Karpas-422 (cell line): Measurements from ENCODE around the gene C1D. TPM values are rescaled to one million over a fixed set of nuclear protein-coding genes. Genes with fewer than 3 reads are reported as not detected.
"Not testable (repeated sequence)": the region's sequence is repeated elsewhere in the genome, so short reads cannot be mapped to it uniquely, and the experiment has no call there.

ENCODE experiments used
- DNase-seq: peaks from one replicate; pipeline ENCODE4 v3.0.0-alpha.2; 2015
- H2AFZ ChIP-seq: fragments of 200-600 bp; sonication (generic); 2 replicates; pipeline ENCODE4 v1.6.1; 2014; ENCODE audit warnings: antibody characterized with exemption, low read length, mixed read lengths
- H3K27ac ChIP-seq: fragments of 200-600 bp; sonication (generic); 2 replicates; pipeline ENCODE4 v1.5.1; 2014; ENCODE audit warnings: mild to moderate bottlenecking, low read length, moderate library complexity
- H3K27me3 ChIP-seq: fragments of 200-600 bp; sonication (generic); 2 replicates; pipeline ENCODE4 v1.6.1; 2014; ENCODE audit warnings: low read length, mixed read lengths
- H3K36me3 ChIP-seq: fragments of 200-600 bp; sonication (generic); 2 replicates; pipeline ENCODE4 v1.6.1; 2014; ENCODE audit warnings: low read length, mixed read lengths; ENCODE audit not compliant: insufficient read depth
- H3K4me1 ChIP-seq: fragments of 200-600 bp; sonication (generic); 2 replicates; pipeline ENCODE4 v1.6.1; 2014; ENCODE audit warnings: mild to moderate bottlenecking, low read length, mixed read lengths
- H3K4me2 ChIP-seq: fragments of 200-600 bp; sonication (generic); 2 replicates; pipeline ENCODE4 v1.6.1; 2014; ENCODE audit warnings: low read length, low read depth, mild to moderate bottlenecking; ENCODE audit not compliant: poor library complexity, severe bottlenecking
- H3K4me3 ChIP-seq: fragments of 200-600 bp; sonication (generic); 2 replicates; pipeline ENCODE4 v1.5.1; 2014; ENCODE audit warnings: mild to moderate bottlenecking, antibody characterized with exemption, low read length, mixed read lengths
- H3K79me2 ChIP-seq: fragments of 200-600 bp; sonication (generic); 2 replicates; pipeline ENCODE4 v1.6.1; 2014; ENCODE audit warnings: mild to moderate bottlenecking, low read length, mixed read lengths
- H3K9ac ChIP-seq: fragments of 200-600 bp; sonication (generic); 2 replicates; pipeline ENCODE4 v1.6.0; 2014; ENCODE audit warnings: low read length
- H3K9me2 ChIP-seq: fragments of 200-600 bp; sonication (generic), shearing (Covaris generic); replicated peaks from 2 replicates; pipeline ENCODE4 v1.6.0; 2014; ENCODE audit warnings: mild to moderate bottlenecking, low read length, moderate library complexity; ENCODE audit not compliant: insufficient read depth
- H3K9me3 ChIP-seq: fragments of 300-700, 200-600 bp; sonication (generic); 2 replicates; pipeline ENCODE4 v1.6.1; 2014; ENCODE audit warnings: low read length, mixed read lengths
- H4K20me1 ChIP-seq: fragments of 200-600 bp; sonication (generic); 2 replicates; pipeline ENCODE4 v1.6.1; 2014; ENCODE audit warnings: mild to moderate bottlenecking, antibody characterized with exemption, low read length, low read depth; ENCODE audit not compliant: insufficient read depth
- total RNA-seq: library from RNA; depleted of rRNA; stranded (reverse); fragments of >200 nt; shearing (Covaris generic); gene quantifications from 2 replicates; pipeline ENCODE4 v1.2.3, GENCODE V29; 2014; ENCODE audit warnings: low replicate concordance

C1D gene
- total RNA-seq, 1 experiment from 2014 or later: 86.7 TPM

DNA sequence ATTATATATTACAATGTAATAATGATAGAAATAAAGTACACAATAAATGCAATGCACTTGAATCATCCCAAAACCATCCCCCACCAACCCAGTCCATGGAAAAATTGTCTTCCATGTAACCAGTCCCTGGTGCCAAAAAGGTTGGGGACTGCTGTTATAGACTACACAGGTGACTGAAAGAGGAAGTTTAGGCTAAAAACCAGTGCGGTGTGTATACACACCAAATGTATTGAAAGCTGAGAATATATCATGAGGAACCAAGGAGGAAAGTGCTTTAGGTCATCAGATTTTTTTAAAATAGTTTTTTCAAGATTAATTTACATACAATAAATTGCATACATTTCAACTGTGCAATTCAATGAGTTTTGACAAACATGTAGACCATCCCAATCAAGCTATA is 20.5 kb upstream of the C1D start:
- Histone ChIP-seq H3K9me3 (no peaks in the 10 kb centered on the region), H3K4me1 (no peaks in the 10 kb centered on the region), H3K4me2 (no peak overlapping the region), H3K36me3 (no peaks in the 10 kb centered on the region), H3K9ac (no peak overlapping the region), H3K4me3 (no peak overlapping the region), H3K27me3 (no peaks in the 10 kb centered on the region), H4K20me1 (no peaks in the 10 kb centered on the region), H3K79me2 (no peaks in the 10 kb centered on the region), H3K27ac (no peak overlapping the region), H2AFZ (no peak overlapping the region), H3K9me2 (no peaks in the 10 kb centered on the region)
- no peak for DNase-seq

GRCh38 chr2:68074050-68074449 is 11.2 kb upstream of the C1D start:
- no peaks in the 10 kb centered on the region for H3K9me2 ChIP-seq
- H3K9ac ChIP-seq: no peak overlapping the region
- no peak for DNase-seq
- H3K27me3 ChIP-seq: no peaks in the 10 kb centered on the region
- no peaks in the 10 kb centered on the region for H3K79me2 ChIP-seq
- no peak overlapping the region for H3K27ac ChIP-seq
- H3K9me3 ChIP-seq: no peaks in the 10 kb centered on the region
- no peak overlapping the region for H3K4me3 ChIP-seq
- no peak overlapping the region for H3K4me2 ChIP-seq
- H3K4me1 ChIP-seq: no peaks in the 10 kb centered on the region
- no peaks in the 10 kb centered on the region for H4K20me1 ChIP-seq
- no peaks in the 10 kb centered on the region for H3K36me3 ChIP-seq
- no peak overlapping the region for H2AFZ ChIP-seq

- H3K27ac ChIP-seq, H3K27me3 ChIP-seq, H2AFZ ChIP-seq, H3K9me3 ChIP-seq, H3K4me3 ChIP-seq, H3K9ac ChIP-seq, H3K36me3 ChIP-seq, H3K9me2 ChIP-seq, DNase-seq: not testable (repeated sequence)
- H3K4me2 ChIP-seq: peak overlapping the region; percentile 91
- H3K79me2 ChIP-seq: peaks cover 38% of the 10 kb centered on the region
- peaks cover 29% of the 10 kb centered on the region for H3K4me1 ChIP-seq
- peaks cover 17% of the 10 kb centered on the region for H4K20me1 ChIP-seq
Measured at GRCh38 chr2:68063797-68064646, 1.2 kb upstream of the C1D start.

DNA sequence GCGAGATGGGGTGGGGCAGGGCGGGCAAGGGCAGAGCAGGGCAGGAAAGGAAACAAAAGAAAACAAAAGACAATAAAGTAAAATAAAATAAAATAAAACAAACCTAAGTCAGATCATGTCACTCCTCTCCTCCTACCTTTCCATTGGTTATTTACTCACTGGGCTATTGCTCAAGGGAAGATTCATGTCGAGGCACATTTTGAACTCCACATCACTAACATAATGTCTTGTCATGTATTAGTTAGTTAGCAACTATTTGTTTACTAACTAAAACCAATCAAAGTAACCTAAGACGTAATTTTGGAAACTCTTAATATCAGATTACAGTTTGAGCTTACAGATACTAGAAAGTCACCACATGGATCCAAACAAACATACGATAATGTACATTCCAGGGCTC is 2.2 kb downstream of the C1D start:
- no peak overlapping the region; the same call in 1 of the 2 replicates for H3K9ac ChIP-seq
- H3K4me1 ChIP-seq: peaks cover 42% of the 10 kb centered on the region
- H3K36me3 ChIP-seq: no peaks in the 10 kb centered on the region
- peak overlapping the region; percentile 91 for H3K4me2 ChIP-seq
- DNase-seq: no peak
- no peak overlapping the region for H2AFZ ChIP-seq
- no peaks in the 10 kb centered on the region for H3K9me2 ChIP-seq
- H3K27ac ChIP-seq: no peak overlapping the region
- H3K79me2 ChIP-seq: peaks cover 72% of the 10 kb centered on the region
- no peaks in the 10 kb centered on the region for H3K9me3 ChIP-seq
- peak overlapping the region; percentile 93; the same call in 1 of the 2 replicates for H3K4me3 ChIP-seq
- no peaks in the 10 kb centered on the region for H3K27me3 ChIP-seq
- H4K20me1 ChIP-seq: peaks cover 21% of the 10 kb centered on the region

DNA sequence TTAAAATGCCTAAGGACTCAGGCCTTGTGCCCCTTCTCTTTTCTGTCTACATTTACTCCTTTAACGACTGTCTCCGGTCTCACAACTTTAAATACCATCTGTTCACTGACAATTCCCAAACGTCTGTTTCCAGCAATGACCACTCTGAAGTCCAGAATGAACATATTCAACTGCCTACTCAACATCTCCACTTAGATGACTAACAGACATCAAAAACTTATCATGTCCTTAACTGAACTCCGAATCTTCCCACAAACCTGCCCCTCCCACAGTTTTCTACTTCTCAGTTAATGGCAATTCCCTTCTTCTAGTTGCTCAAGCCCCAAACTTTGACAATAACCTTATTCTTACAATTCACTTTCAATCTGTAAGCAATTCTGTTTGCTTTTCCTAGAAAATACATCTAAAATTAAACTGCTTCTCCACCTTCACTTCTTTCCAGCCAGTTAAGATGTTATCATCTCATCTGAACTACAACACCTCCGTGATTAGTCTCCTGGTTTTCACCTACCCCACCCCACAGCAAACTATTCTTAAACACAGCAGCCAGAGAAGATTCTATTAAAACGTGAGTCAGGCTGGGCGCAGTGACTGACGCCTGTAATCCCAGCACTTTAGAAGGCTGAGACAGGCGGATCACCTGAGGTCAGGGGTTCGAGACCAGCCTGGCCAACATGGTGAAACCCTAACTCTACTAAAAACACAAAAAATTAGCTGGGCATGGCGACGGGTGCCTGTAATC is 2.8 kb downstream of the C1D start:
- no peak overlapping the region for H2AFZ ChIP-seq
- no peaks in the 10 kb centered on the region for H3K36me3 ChIP-seq
- DNase-seq: no peak
- H3K27ac ChIP-seq: no peak overlapping the region
- peaks cover 24% of the 10 kb centered on the region for H4K20me1 ChIP-seq
- H3K4me1 ChIP-seq: peaks cover 42% of the 10 kb centered on the region
- H3K9me2 ChIP-seq: no peaks in the 10 kb centered on the region
- H3K79me2 ChIP-seq: peaks cover 79% of the 10 kb centered on the region
- no peak overlapping the region for H3K4me3 ChIP-seq
- peak overlapping the region; percentile 2 for H3K4me2 ChIP-seq
- H3K9me3 ChIP-seq: no peaks in the 10 kb centered on the region
- H3K9ac ChIP-seq: no peak overlapping the region
- no peaks in the 10 kb centered on the region for H3K27me3 ChIP-seq

- Histone ChIP-seq H3K36me3 (no peaks in the 10 kb centered on the region), H3K79me2 (peaks cover 100% of the 10 kb centered on the region), H2AFZ (no peak overlapping the region), H3K4me2 (no peak overlapping the region), H3K27ac (no peak overlapping the region), H3K4me1 (peaks cover 32% of the 10 kb centered on the region), H3K9me2 (no peaks in the 10 kb centered on the region), H4K20me1 (peaks cover 31% of the 10 kb centered on the region), H3K9me3 (no peaks in the 10 kb centered on the region), H3K27me3 (no peaks in the 10 kb centered on the region), H3K4me3 (no peak overlapping the region), H3K9ac (no peak overlapping the region)
- peak; percentile 60 for DNase-seq
Measured at GRCh38 chr2:68057658-68058396, 5.0 kb downstream of the C1D start.

- no peaks in the 10 kb centered on the region for H3K9me3 ChIP-seq
- no peak for DNase-seq
- no peak overlapping the region for H3K4me3 ChIP-seq
- H3K36me3 ChIP-seq: no peaks in the 10 kb centered on the region
- no peaks in the 10 kb centered on the region for H3K9me2 ChIP-seq
- H3K79me2 ChIP-seq: peaks cover 100% of the 10 kb centered on the region
- no peak overlapping the region for H3K4me2 ChIP-seq
- H4K20me1 ChIP-seq: peaks cover 41% of the 10 kb centered on the region
- H2AFZ ChIP-seq: no peak overlapping the region
- H3K27me3 ChIP-seq: no peaks in the 10 kb centered on the region
- H3K9ac ChIP-seq: no peak overlapping the region
- peaks cover 2% of the 10 kb centered on the region for H3K4me1 ChIP-seq
- H3K27ac ChIP-seq: no peak overlapping the region
Measured at GRCh38 chr2:68052717-68053422, 9.9 kb downstream of the C1D start.
